GM21619 (cell line): ENCODE results near the gene CRYGD.
"Not testable (repeated sequence)": the region's sequence is repeated elsewhere in the genome, so short reads cannot be mapped to it uniquely, and the experiment has no call there.

Source experiments
- ATAC-seq: cut with Tn5 transposase; IDR thresholded peaks from one replicate; pipeline ENCODE4 v1.9.1; 2021; ENCODE audit not compliant: unreplicated experiment

Gene CRYGD

DNA sequence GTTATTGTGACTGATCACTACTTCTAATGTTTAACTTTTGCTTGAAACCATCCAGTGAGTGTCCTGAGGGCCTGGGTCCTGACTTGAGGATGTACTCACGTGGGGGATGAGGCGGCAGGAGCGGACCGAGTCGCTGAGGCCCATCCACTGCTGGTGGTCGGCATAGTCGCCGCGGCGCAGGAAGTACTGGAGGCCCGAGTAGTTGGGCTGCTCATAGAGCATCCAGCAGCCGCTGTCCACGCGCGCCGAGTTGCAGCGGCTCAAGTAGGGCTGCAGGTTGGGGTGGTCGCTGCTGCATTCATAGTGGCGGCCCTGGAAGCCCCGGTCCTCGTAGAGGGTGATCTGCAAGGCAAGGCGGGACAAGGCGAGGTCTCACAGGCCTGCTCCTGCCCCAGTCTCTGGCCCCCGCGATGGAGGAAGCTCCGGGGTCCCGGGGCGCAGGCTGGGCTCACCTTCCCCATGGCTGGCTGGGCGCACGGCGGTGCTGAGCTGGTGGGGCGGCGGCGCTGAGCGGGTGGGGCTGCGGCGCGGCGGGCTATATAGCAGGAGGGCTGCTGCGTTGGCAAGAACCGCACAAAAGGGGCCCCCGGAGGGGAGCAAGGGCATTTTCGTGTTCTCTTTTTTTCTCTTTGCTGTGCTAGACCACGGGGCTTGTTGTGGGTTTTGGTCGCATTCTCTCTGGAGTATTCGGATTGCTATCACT is at the start of gene CRYGD:
Gene CRYGD (minus strand): TSS at position 512 of the 703 bp plus-strand sequence. CDS start 51 bp downstream, at position 461.
- ATAC-seq, result not testable (repeated sequence)

DNA sequence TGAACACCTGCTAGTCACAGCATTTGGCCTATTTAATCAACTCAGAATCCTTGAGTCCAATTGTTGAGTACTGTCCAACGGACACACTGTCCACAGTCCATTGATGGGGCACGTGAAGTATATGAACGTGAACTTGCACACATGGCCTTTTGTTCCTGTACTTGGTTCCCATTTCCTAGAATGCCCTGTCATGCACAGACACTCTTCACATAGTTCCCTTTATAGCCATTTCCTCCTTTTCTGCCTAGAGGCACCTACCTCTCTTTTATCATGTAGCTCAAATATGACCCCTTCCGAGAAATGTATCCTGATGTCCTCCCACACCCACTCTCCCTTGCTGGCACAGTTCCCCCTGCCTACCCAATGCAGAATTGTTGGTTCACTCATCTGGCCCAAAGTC is 47.8 kb upstream of the CRYGD start:
- no peak for ATAC-seq

DNA sequence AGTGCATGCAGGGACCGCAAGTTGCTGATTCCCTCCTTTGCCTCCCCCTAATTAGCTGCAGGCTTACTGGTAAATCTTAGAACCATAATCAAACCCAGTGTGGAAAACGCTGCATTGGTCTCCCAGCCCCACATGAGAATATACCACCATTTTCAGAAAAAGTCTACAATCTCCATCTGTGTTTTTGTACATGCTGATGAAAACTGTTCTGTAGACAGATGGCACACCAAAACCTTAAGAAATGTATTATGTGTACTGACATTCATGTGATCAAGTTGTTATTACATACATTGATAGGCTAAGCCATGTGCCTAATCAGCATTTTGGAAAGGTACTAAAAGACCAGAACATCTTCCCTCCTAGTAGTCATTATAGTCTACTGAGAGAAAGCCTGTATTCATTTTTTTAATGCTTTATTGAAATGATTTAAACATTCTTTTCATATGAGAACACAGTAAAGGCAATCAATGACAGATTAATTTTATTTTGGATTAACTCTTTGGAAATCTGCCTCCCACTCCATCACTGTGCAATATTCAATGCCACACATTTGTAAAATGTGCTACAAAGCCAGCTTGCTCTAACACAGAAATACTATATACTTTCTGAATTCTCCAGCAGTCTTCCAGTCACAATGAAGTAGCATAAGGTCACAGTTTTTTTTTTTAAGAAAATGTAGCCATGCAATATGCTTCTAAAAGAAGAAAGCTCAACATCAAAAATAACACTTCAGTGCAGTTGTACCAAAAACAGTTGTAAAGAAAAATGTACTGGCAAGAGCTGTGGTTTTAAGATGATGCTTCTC is 40.8 kb upstream of the CRYGD start:
- no peak for ATAC-seq

DNA sequence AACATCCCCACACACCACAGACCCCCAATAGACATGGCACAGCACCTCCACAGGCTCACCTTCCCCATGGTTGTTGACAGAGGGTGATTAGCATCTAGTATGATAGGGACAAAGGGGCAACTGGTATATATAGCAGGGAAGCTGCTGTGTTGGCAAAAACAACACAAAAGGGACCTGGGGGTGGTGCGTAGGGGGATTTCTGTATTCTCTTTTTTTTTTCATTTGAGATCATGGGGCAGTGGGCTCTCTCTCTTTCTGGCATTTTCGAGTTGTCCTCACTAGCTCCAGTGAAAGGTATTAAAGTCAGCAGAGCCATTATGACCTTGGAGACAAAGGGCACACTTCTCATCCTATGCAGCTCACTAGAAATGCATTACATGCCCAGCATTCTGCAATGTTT is 39.2 kb upstream of the CRYGD start, which contains the start of gene CRYGA:
Gene CRYGA (minus strand): TSS at position 101 of the 400 bp plus-strand sequence. CDS start 33 bp downstream, at position 68.
- ATAC-seq, result no peak

DNA sequence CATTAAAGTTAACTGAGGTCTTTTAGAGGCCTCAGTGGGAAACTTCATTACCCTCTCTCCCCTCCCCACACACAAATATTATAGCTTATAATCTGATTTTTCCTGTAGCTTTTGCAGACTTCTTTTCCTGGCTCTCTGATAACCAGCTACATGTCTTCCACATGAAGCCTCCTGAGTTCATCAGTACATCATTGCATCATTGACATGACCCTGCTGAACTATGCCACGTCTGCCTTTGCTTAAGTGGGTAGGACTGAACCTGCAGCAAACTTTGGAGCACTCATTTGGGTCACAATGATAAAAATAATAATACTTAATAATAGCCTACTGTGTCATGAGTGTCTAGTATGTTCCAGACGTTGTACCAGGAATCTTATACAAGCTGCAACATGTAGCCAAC is 32.1 kb upstream of the CRYGD start:
- ATAC-seq, result no peak

DNA sequence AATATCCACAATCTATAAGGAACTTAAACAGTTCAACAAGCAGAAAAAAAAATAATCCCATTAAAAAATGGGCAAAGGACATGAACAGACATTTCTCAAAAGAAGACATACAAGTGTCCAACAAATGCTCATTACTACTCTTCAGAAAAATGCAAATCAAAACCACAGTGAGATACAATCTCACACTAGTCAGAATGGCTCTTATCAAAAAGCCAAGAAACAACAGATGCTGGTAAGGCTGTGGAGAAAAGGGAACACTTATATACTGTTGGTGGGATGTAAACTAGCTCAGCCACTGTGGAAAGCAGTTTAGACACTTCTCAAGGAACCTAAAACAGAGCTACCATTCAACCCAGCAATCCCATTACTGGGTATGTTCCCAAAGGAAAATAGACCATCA is 28.8 kb upstream of the CRYGD start:
- no peak for ATAC-seq

DNA sequence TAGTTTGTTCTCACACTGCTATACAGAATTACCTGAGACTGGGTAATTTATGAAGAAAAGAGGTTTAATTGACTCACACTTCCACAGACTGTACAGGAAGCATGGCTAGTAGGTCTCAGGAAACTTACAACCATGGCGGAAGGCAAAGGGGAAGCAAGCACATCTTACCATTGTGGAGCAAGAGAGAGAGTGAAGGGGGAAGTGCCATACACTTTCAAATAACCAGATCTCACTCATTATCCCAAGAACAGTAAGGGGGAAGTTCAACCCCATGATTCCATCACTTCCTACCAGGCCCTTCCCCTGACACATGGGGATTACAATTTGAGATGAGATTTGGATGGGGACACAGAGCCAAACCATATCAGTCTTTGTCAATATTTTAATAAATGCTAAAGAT is 26.6 kb upstream of the CRYGD start:
- no peak for ATAC-seq

DNA sequence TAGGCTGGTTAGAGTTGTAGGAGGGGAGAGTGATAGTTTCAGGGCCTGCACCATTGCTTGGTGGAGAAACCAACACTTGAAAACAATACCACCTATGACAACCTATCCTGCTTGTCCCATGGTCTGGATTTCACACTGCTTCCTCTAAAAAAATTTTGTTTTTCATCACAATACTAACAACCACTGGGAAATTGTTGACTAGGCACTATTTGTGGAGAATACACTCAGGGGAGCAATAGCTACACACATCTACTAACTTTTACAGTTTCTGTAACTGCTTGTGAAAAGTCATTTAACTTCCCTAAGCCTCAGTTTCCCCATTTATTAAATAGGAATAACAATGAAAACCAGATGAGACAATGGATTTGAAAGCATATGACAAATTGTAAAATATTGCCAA is 25.8 kb upstream of the CRYGD start:
- no peak for ATAC-seq

DNA sequence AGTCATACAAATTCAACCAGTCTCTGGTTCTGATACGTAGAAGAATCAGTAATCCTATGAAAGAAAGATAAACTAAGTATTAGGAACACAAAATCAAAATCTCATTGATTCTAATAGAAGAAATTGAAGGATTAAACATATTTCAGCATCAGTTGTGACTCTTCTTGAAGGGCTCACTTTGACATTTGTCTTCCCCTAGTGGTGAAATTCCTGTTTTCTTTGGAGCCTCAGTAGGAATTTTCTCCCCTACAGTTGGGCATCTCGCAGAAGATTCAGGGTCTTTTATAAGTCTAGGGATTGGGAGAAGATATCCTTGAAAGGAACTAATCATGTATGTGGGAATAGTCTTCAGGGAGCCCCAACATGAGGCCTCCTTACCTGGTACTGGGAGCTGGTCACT is 24.5 kb upstream of the CRYGD start:
- ATAC-seq, result no peak

DNA sequence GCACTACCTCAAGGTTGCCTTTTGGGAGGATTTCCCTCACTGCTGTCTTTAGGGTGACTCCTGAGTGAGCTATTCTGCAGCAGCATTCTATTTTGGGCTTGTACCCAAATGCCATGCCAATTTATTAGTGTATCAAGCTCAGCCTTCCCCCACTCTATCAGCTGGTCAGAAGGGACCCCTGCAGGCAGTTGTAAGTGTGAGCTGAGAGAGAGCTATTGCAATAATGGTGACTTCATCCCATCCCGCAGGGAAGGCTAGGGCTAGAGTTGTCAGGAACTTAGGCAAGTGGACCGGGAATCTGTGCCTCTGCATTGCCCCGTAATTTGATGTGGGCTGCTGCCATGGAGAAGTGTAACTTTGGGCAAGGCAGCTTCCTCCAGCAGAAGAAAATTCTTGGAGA is 23.4 kb upstream of the CRYGD start:
- no peak for ATAC-seq

DNA sequence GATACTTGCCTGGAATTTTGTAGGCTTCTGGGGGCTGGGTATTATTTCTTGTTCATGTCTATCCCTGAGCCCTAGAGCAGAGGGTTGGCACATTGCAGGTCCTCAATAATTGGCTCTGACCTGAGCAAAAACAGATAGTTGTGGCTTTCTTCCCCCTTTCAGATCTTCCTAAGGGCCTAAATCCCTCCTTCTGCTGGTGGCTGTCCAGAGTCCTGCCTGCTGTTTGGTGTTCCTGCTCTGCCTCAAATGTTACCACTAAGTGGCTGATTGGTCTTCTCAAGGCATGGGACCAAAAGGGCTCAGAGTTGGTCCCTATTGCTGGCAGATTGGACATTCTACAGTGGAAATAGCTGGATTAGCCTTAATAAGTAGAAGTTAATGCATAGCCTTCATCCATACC is 22.7 kb upstream of the CRYGD start:
- no peak for ATAC-seq

DNA sequence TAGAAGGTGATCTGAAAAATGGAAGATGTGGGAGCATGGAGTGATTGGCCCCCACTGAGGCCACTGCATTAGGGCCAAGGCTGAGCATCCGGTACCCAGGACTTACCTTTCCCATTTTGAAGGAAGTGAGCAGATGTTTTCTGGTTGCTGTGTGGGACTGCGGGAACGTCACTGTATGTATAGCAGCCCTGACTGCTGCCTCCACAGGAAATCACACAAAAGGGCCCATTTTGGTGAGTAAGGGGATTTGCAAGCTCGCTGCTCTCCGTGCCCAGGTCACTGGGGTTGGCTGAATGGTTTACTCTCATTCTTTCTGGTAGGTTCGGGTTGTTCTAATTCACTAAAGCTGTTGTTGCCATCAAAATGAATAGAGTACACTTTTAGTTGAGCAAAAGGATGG is 21.7 kb upstream of the CRYGD start, which contains the start of gene CRYGB:
Gene CRYGB (minus strand): TSS at position 153 of the 400 bp plus-strand sequence. CDS start 38 bp downstream, at position 115.
- no peak for ATAC-seq

DNA sequence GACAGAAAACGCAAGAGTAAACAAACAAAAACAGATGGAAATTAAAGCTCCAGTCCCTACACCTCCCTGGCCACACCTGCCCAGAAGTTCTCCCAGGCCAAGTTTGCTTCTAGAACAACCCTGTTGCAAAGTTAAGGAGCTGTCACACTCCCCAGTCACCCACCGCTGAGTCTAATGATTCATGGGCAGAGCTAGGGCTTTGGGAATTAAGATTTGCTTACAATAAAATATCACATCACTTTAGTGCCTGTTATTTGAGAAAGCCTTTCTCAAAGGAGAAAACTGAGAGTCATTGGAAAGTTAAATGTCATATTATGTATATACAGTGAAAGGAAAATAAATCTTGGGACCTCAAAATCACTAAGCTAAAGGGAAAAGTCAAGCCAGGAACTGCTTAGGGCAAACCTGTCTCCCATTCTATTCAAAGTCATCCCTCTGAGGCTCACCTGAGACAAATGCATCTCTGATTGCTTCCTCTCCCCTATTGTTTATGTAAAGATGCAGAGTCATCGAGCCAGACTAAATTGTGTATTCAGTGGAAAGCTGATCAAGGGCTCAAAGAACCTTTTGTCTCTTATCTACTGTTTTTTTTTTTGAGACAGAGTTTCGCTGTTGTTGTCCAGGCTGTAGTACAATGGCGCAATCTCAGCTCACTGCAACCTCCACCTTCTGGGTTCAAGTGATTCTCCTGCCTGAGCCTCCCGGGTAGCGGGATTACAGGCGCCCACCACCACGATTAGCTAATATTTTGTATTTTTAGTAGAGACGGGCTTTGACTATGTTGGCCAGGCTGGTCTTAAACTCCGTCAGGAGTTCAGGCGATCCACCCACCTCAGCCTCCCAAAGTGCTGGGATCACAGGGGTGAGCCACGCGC is 18.8 kb upstream of the CRYGD start:
- no peak for ATAC-seq

DNA sequence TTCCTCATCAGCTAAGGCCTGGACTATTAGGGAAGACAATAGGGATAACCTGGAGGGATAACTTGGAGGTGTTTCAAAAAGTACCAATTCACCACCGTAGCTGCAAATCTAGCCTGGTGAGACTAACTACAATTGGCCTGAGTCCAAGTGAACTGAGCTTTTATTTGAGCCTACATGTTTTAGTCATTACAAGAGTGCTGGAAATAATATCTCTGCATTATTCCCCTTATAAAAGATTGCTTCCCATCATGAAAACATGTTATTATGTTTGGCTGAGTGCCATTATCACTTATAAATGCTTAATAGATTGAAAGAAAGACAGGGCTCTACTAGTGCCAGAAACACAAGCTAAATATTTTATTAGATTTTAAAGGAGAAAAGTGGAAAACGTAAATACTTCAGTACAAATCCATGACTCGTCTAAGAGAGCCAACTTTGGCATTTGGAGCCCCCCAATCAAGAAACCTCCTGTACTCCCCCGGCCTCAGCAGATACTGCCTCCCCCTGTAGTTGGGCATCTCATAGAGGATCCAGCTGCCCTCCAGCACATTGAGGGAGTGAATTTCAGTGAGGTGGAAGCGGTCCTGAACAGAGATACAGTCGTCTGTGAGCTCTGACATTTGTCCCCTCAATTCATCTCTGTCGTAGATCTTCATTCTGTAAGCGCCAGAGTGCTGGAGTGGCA is 18.1 kb upstream of the CRYGD start:
- no peak for ATAC-seq

DNA sequence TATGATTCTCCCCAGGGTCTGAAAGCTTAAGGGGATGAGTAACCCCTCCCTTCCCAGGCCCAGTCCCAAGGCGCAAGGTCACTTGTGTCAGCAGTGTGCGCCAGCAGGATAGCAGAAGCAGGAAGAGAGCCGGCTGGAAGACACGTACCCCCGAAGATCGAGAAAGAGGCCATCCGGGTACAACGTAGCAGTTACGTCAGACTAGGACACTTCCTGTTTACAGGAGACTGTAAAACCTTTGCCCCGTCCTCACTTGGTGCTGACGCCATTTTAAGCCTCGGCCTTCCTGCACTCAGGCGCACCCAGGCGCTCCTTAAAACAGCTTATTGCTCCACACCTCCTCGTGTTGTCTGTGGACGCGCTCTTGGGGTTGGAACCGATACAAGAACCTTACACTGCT is 15.1 kb upstream of the CRYGD start:
- ATAC-seq, result no peak

DNA sequence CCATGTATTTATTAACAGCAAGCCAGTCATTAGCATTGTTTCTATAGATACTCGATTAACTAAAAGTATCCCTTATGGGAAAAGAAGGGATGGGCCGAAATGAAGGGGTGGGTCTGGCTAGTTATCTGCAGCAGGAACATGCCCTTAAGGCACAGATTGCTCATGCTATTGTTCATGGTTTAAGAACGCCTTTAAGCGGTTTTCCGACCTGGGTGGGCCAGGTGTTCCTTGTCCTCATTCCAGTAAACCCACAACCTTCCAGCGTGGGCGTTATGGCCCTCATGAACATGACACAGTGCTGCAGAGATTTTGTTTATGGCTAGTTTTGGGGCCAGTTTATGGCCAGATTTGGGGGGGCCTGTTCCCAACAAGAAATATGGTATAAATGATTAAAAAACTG is 14.0 kb upstream of the CRYGD start:
- ATAC-seq, result not testable (repeated sequence)

DNA sequence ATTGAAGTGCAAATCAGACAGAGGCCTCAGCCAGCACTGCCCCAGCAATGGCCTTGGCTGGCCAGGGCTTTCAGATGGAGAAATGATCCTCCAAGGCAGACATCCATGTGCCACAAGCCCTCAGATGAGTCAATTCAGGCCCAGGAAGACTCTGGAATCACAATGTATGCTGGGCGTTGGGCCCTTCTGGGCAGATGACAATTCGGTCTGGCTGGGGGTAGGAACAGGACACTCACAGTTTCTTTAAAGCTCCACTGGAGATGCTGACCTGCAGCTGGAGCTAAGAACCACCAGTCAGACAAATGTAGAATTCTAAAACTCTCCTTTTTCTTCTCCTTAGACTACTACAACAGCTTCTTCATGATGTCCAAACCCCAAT is 12.4 kb upstream of the CRYGD start:
- ATAC-seq, result no peak

DNA sequence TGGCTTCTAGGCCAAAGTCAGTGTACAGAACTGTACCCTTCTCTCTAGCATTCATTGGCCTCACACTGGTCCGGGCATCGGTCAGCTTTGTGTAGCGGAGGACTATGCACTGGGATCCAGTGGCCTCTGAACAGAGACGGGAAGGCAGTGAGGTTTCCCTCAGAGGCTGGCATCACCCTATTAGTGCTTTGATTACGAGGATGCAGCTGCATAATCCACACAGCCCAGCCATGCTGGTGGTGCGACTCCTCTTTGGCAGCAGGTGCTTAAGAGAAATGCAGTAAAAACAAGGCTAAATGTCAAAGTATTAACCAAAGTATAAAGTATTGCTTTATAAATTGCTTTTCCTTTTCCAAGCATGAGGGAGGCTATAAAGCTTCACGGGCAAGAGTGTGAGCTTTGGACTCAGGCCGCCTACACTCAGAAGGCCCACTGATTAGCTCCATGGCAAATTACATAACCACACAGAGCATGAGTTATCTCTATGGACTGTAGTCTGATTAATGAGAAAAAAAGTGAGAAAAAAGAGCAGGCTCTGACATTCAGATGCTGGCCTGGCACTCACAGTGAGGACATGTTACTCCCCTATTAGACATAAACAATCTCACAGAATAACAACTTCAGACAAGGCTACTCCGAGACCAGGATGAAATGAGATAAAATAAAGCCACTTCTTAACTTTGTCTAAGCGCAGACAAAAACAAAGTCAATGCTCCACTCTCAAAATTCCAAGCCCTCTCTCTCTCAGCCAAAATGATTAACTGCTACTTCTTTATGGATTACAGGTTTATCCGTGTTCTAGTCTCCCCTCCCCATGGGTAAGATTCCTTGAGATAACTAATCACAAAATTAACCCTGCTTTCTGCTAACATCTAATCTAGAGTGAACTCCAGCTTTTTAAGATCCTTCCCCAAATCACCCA is 11.7 kb upstream of the CRYGD start:
- no peak for ATAC-seq

DNA sequence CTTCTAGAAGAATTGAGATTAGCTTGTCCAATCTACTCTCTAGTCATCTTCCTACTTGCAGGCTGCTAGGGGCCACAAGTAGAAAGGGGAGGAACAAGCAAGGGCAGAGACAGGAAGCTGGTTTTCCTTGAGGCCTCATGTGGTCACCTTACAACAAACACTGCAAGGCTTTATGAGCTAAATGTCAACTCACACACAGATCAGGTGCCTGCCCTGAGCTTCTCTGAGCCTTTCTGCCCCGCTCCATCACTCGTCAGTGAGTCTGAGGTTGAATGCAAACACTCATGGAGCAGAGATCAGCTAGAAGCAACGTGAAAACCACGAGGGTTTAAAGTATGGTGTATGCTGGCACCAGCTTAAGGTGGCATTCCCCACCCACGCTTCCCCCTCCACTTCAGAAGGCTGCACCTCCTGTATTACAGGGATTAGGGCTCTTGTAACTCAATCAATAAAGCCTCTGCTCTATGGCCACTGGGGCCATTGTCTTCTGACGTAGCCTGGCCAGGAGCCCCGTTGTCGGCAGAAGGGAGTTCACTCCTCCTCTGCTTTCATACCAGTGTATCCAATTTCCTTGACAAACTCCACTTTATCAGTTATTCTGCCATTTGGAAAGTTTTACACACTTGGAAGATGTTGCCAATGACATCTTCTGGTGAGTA is 10.7 kb upstream of the CRYGD start:
- ATAC-seq, result peak; percentile 78
